HG02678 (cell line): Measurements from ENCODE around the gene FRMD8.

ENCODE experiments used
- ATAC-seq: cut with Tn5 transposase; IDR thresholded peaks from one replicate; pipeline ENCODE4 v1.9.1; 2021; ENCODE audit warnings: mild to moderate bottlenecking, moderate library complexity; ENCODE audit not compliant: unreplicated experiment

FRMD8 gene

GRCh38 chr11:65375012-65375411 lies 11.4 kb upstream of the FRMD8 start:
- no peak for ATAC-seq

DNA sequence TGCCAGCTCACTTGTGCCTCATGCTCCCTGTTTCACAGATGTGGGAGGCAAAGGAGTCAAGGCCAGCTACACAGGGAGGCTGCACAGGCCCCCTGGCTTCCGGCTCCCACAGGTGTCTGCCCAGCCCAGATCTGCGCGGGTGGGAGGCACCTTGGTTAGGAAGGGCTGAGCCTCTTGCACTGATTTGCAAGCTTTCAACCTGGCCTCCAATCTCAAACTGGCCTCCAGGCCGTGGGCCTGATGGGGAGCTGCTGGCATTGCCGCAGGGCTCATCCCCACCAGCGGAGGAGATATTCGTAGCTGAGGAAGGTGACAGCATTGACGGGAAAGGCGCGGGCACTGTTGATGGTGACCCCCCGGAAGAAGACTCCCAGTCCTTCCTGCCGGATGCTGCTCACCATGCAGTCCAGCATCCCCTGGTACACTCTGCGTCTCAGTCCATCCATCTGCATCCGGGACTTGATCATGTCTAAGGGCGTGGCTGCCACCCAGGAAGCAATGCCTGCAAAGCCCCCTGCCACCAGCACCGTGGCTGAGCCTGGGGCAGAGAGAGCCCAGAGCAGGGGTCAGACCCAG lies 10.2 kb upstream of the FRMD8 start:
- ATAC-seq: no peak

DNA sequence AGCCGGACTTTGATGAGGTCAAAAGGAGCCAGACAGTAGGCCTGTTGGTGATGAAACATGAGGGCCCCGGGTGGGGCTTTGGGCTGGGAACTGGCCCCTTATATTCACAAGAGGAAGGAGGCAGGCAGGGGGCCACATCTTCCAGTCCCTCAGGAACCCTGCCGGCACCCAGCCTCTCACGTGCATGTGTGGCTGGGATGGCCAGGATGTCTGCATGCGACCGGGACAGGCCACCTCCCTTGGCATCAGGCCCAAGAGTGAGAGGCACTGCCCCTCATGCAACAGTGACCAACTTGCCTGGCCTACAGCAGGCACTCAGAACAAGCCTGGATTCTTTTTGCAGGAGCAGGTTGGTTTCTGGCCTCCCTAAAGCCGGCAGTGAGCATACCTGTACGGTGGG lies 9.4 kb upstream of the FRMD8 start:
- ATAC-seq: no peak

GRCh38 chr11:65377777-65378176 lies 8.7 kb upstream of the FRMD8 start:
- ATAC-seq: no peak

GRCh38 chr11:65378208-65378927 lies 8.1 kb upstream of the FRMD8 start:
- ATAC-seq: no peak

GRCh38 chr11:65378928-65379638 lies 7.4 kb upstream of the FRMD8 start:
- no peak for ATAC-seq

GRCh38 chr11:65379698-65380459 lies 6.6 kb upstream of the FRMD8 start:
- no peak for ATAC-seq

DNA sequence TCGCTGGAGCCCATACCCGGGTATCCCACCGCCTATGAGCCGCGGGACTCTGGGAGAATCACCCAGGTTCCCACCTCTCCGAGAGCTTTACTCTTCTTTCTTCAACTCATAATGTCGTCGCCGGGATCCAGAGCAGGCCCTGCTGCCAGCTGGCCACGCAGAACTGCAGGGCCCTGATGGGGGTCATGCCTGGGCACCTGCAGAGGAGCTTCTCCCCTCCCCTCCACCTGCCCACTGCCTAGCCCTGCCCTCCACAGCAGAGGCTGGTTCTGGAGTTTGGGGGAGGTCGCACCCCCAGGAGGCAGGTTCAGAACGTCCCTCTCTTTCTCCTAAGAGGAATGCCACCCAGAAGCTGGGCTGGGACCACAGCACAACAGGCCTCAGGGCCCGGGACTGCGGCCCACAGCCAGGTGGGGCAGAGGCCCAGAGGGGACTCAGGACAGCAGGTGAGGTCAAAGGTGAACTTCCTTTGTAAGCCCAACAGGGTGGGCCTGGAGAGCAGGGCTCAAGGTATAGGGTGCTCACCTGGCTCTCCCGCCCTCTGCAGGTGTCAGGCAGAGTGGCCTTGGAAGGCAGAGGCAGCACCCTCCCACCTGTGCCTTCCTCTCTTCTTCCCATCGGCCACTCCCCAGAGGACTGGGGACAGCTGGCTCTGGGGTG lies 5.8 kb upstream of the FRMD8 start:
- no peak for ATAC-seq

DNA sequence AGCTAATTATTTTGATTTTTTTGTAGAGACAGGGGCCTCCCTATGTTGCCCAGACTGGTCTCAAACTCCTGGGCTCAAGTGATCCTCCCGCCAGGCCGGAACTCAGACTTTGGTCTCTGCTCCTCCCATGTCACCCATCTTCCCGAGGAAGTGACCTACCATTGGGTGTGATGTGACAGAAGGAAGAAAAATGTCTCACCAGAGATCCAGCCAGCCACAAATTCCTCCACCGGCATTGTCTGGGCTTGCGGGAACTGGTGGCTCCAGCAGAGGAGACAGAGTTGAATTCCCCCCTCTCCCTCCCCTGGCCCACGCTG lies 4.8 kb upstream of the FRMD8 start:
- ATAC-seq: peak; percentile 10

DNA sequence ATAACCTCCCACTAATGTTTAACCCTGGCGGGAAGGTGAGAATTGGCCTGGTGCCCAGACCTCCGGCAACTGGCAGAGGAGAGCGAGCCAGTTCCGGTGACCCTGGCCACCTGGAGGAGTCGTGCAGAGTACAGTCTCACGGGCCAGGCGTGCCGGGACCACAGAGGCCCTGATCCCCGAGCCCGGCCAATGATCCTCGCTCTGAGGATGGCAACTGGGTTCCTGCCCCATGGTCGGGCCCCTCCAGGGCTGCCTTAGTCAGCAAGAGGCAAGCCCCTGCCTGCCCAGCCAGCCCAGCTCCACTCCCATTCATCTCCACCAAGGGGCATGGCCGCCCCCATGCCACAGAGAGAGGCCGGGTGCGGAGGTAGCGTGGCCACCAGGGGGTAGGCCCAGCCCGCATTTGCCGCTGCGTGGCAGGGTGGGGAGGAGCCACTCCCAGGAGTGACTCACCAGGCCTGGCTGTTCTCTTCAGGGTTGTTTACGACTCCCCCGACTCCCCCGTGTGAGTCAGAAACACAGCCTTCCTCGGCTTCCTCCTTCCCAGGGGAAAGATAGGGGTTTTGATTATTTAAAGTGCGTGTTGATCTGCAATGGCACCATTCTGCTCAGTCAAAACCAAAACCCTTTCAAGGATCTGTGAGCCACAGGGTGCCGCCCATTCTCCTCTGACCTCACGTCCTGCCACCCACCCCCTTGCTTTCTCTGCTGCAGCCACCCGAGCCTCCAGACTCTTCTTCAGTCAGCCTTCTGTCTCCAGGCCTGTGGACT lies 4.2 kb upstream of the FRMD8 start, which contains the start of gene SLC25A45:
Gene SLC25A45 (minus strand): TSS at position 614 of the 771 bp plus-strand sequence. CDS start 695 bp downstream, outside the sequence.
- peak; percentile 60 for ATAC-seq

- no peak for ATAC-seq
Observed at GRCh38 chr11:65382804-65383368, 3.6 kb upstream of the FRMD8 start.

DNA sequence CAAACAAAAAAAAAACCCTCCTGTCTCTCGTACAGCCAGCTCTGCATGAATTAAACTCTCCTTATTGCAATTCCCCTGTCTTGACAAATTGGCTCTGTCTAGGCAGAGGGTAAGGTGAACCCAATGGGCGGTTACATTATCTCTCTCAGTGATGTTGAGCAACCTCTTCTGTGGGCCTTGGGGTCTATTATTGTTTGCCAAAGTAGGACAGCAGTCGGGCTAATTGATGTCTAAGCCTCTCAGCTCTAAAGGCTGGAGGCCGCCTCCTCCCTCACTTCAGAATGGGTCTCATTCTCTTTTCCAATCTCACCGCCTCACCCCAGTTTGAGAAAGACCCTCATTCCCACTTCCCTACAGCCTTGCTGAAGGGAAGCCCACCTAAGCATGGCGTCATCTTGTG lies 2.7 kb upstream of the FRMD8 start:
- no peak for ATAC-seq

- ATAC-seq: no peak
Observed at GRCh38 chr11:65384301-65384889, 2.0 kb upstream of the FRMD8 start.

DNA sequence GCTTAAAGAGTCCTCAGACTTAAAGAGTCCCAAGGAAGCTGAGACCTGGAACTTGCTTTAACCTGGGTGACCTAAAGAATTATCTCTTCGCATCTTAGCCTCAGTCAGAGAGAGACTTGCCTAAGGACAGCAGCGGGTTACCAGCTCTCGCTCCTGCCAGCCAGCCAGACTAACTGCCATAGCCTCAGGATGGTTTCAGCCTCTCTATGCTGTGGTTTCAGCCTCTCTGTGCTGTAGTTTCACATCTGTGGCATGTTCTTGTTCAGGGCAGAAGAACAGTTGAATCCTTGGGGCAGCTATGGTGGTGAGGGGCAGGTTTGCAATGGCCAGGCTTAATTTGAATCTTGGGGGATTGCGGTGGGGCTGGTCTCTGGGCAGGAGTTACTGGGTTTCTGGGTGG lies 2.3 kb downstream of the FRMD8 start:
- ATAC-seq: no peak

DNA sequence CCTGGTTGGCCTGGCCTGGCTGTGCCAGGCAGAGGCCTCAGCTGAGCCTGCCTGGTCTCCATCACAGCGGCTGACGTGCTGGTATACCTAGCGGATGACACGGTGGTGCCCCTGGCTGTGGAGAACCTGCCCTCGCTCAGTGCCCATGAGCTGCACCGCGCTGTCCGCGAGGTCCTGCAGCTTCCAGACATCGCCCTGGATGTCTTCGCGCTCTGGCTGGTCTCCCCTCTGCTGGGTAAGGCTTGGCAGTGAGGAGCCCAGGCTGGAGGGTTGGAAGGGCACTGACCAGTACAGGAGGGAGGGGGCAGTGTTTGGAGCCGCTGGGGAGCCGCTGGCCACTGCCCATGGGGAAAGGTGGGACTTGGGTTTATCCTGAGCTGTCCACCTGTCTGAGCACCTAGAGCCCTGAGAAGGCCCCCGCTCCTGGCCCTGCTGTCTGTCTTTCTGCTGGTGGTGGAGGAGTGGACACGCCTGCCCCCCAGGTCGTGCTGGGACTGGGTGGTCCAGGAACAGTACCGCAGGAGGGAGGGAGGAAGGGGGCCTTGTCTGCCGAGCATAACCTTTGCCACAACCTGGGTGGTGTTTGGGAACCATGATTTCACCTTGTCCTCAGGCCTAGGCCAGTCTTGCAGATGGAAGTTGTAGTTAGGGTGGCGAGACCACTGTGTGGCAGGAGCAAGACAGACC lies 3.0 kb downstream of the FRMD8 start:
- no peak for ATAC-seq

DNA sequence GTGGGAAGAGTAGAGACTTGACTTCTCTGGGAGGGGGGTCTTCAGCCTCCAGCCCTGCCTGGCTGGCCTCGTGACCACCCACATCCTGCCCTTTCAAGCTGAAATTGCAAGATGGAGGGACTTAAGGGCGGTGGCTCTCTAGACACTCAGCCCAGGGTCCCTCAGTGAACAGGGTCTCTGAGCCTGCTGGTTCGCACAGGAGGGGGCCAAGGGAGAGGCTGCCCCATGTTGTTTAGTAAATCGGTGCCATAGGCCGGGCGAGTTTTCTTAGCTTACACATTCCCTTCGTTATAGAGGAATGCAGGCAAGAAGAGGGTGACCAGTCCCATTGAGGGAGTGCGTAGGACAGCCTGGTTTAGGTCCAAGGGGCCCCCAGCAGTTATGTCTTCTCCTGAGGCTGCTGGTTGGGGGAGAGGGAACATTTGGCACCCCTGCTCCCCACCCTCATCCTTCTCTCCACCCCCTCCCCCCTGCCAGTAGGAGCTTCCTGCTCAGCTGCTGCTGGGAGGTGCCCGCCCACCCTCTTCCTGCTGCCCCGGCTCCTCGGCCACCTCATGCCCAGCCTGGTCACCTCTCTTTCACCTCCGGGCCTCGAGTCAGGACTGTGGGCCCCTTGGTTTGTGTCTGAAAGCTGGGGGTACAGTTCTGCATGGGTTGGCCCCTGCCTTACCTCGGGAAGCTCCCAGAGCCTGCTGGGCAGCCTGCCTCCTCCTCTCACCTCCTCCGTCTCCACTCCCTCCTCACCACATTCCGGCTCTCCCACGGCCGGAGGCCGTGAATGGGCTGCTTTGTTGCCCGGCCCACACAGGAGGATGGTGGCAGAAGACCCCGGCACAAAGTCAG lies 3.9 kb downstream of the FRMD8 start:
- ATAC-seq: no peak

GRCh38 chr11:65390996-65391395 lies 4.6 kb downstream of the FRMD8 start:
- no peak for ATAC-seq

DNA sequence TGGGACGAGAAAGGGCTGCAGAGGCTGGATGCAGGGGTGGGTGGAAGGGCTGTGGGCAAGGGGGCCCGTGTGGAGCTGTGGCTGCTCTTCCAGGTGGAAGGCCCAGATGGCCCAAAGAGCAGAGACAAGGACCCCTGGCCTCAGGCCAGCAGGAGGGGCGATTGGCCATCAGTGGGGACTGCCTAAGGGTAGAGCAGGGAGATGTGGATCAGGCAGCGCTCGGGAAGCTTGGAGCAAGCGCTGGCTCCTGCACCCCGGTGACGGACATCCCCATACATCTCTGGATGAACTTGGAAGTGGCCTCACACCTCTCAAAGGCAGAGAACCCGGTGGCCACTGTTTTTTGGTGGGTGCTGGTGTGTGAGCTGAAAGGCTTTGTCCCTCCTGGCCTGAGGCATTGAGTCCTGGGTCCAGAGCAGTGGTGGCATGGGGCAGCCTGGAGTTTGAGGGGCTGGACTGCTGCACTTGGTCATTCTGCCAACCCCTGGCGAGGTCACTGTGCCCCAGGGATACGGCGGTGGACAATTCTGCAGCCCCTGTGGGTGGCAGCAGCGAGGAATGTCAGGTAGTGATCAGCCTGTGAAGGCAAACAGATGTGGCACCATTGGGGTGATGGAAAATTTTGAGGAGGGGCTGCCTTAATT lies 5.9 kb downstream of the FRMD8 start:
- no peak for ATAC-seq
